ENCODE measurements around the gene HORMAD1. TPM values are rescaled to one million over a fixed set of nuclear protein-coding genes. Genes with fewer than 3 reads are reported as not detected.

HORMAD1 gene
- total RNA-seq, 1 donor from 2014 or later: 1.6 TPM

- peaks cover 61% of the 10 kb centered on the region for H3K36me3 Mint-ChIP-seq (ENCODE audit: low read depth)
- no peak for ATAC-seq (ENCODE audit: low read depth)
- ChIA-PET POLR2A (interaction anchor here (1.8 kb wide), 1 partner anchor 13 kb away, joined by 4 read pairs; no protein-coding TSS in a partner anchor), CTCF (no interaction called here)
- DNase-seq: no peak
- no peak for TF ChIP-seq CTCF (IDR thresholded peaks at IDR 0.05)
- no peak overlapping the region for H3K4me3 Mint-ChIP-seq
- no peak overlapping the region for H3K27ac Mint-ChIP-seq
- H3K9me3 Mint-ChIP-seq: no peaks in the 10 kb centered on the region
- H3K4me1 Mint-ChIP-seq: no peaks in the 10 kb centered on the region
- intact Hi-C loops (cut with micrococcal nuclease): no loop called here
- no peaks in the 10 kb centered on the region for H3K27me3 Mint-ChIP-seq
Measured at GRCh38 chr1:150751443-150751842, 30.7 kb upstream of the HORMAD1 start.

GRCh38 chr1:150749720-150750311, 29.1 kb upstream of the HORMAD1 start:
- intact Hi-C loops (cut with micrococcal nuclease): no loop called here
- ChIA-PET CTCF (interaction anchor here (0.7 to 1.5 kb wide), 2 partner anchors 10 to 246 kb away, joined by 4 to 5 read pairs; no protein-coding TSS in a partner anchor), POLR2A (interaction anchor here (0.6 kb wide), 1 partner anchor 33 kb away, joined by 3 read pairs; no protein-coding TSS in a partner anchor)
- no peak for ATAC-seq (ENCODE audit: low read depth)
- peaks cover 49% of the 10 kb centered on the region for H3K36me3 Mint-ChIP-seq (ENCODE audit: low read depth)
- no peak for DNase-seq
- no peak for TF ChIP-seq CTCF (IDR thresholded peaks at IDR 0.05)
- no peak overlapping the region for H3K4me3 Mint-ChIP-seq
- H3K4me1 Mint-ChIP-seq: no peaks in the 10 kb centered on the region
- no peaks in the 10 kb centered on the region for H3K27me3 Mint-ChIP-seq
- no peak overlapping the region for H3K27ac Mint-ChIP-seq
- H3K9me3 Mint-ChIP-seq: no peaks in the 10 kb centered on the region

DNA sequence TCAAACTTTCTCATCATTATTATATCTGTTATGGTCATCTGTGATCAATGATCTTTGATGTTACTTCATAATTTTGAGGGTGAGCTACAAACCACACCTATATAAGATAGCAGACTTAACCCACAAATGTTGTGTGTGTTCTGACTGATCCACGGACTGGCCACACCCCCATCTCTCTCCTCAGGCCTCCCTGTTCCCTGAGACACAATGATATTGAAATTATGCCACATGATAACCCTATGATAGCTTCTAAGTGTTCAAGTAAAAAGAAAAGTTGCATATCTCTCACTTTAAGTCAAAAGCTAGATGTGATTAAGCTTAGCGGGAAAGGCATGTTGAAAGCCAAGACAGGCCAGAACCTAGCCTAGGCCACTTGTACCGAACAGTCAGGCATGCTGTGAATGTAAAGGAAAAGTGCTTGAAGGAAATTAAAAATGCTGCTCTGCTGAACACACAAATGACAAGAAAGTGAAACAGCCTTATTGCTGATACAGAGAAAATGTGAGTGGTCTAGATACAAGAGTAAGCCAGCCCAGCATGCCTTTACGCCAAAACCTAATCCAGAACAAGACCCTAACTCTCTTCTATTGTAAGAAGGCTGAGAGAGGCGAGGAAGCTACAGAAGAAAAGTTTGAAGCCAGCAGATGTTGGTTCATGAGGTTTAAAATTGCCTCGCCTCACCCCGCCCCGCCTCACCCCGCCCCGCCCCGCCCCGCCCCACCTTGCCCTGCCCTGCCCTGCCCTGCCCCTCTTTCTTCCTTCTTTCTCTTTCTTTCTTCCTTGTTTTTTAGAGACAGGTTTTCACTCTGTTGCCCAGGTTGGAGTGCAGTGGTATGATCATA, 28.4 kb upstream of the HORMAD1 start:
- no peak overlapping the region for H3K4me3 Mint-ChIP-seq
- intact Hi-C loops (cut with micrococcal nuclease): no loop called here

GRCh38 chr1:150730130-150730721, 9.5 kb upstream of the HORMAD1 start:
- H3K4me3 Mint-ChIP-seq: no peak overlapping the region
- no peak for TF ChIP-seq CTCF (IDR thresholded peaks at IDR 0.05)
- no peaks in the 10 kb centered on the region for H3K9me3 Mint-ChIP-seq
- DNase-seq: no peak
- ChIA-PET POLR2A (interaction anchor here (0.8 kb wide), 1 partner anchor 33 kb away, joined by 3 read pairs; no protein-coding TSS in a partner anchor), CTCF (interaction anchor here (1.6 kb wide), 1 partner anchor 169 kb away, joined by 3 read pairs; no protein-coding TSS in a partner anchor)
- no peaks in the 10 kb centered on the region for H3K27me3 Mint-ChIP-seq
- no peak for ATAC-seq (ENCODE audit: low read depth)
- H3K36me3 Mint-ChIP-seq (ENCODE audit: low read depth): peaks cover 31% of the 10 kb centered on the region
- intact Hi-C loops (cut with micrococcal nuclease): no loop called here
- no peak overlapping the region for H3K27ac Mint-ChIP-seq
- H3K4me1 Mint-ChIP-seq: no peaks in the 10 kb centered on the region

More for the DNA sequence above, 28.4 kb upstream of the HORMAD1 start:
- Mint-ChIP-seq H3K4me1 (no peaks in the 10 kb centered on the region), H3K36me3 (ENCODE audit: low read depth) (peaks cover 42% of the 10 kb centered on the region), H3K27me3 (no peaks in the 10 kb centered on the region), H3K27ac (no peak overlapping the region), H3K9me3 (no peaks in the 10 kb centered on the region)
- ChIA-PET CTCF (interaction anchor here (0.7 to 1.5 kb wide), 2 partner anchors 11 to 247 kb away, joined by 4 to 5 read pairs; no protein-coding TSS in a partner anchor), POLR2A (no interaction called here)
- ATAC-seq (ENCODE audit: low read depth) (no peak), DNase-seq (no peak)
- no peak for TF ChIP-seq CTCF (IDR thresholded peaks at IDR 0.05)

DNA sequence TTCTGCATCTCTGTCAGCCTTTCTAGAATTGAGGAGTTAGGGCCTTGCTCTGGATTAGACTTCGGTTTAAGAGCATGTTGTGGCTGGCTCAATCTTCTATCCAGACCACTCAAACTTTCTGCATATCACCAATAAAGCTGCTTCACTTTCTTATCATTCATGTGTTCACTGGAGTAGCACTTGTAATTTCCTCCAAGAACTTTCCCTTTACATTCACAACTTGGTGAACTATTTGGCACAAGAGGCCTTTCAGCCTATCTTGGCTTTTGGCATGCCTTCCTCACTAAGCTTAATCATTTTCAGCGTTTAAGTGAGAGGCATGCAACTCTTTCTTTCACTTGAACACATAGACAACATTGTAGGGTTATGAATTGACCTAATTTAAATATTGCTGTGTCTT, 3.6 kb upstream of the HORMAD1 start:
- Mint-ChIP-seq H3K27ac (no peak overlapping the region), H3K9me3 (no peaks in the 10 kb centered on the region), H3K4me3 (no peak overlapping the region), H3K36me3 (ENCODE audit: low read depth) (no peaks in the 10 kb centered on the region), H3K27me3 (no peaks in the 10 kb centered on the region), H3K4me1 (no peaks in the 10 kb centered on the region)
- no peak for TF ChIP-seq CTCF (IDR thresholded peaks at IDR 0.05)
- no peak for ATAC-seq (ENCODE audit: low read depth)
- ChIA-PET CTCF (no interaction called here), POLR2A (no interaction called here)
- intact Hi-C loops (cut with micrococcal nuclease): no loop called here
- no peak for DNase-seq
